Activated CD8-positive, alpha-beta T cell treated with anti-CD3 and anti-CD28 coated beads for 36 hours (primary cell): ENCODE measurements around the gene NAPSA. TPM values are rescaled to one million over a fixed set of nuclear protein-coding genes. Genes with fewer than 3 reads are reported as not detected.

Experiments used
- ATAC-seq: fragments of 200-7000 bp; cut with Tn5 transposase; one replicate; pipeline ENCODE4 v1.10.0; 2021; ENCODE audit warnings: mild to moderate bottlenecking, moderate library complexity
- CTCF ChIA-PET: fragments of 350-600 bp; sonication (Branson Sonifier 250); formaldehyde crosslinking; loops from one replicate; lab custom pipeline; 2021; ENCODE audit warnings: antibody characterized with exemption; lab: Charles Lee
- POLR2A ChIA-PET: fragments of 350-600 bp; sonication (Branson Sonifier 250); formaldehyde crosslinking; loops from one replicate; lab custom pipeline; 2021; ENCODE audit warnings: antibody characterized with exemption; lab: Charles Lee
- DNase-seq: peaks from one replicate; pipeline ENCODE4 v3.0.0-alpha.2; 2020
- H3K27ac Mint-ChIP-seq: one replicate; pipeline ENCODE4 v1.8.0; 2021; ENCODE audit warnings: mild to moderate bottlenecking, mixed read lengths
- H3K27me3 Mint-ChIP-seq: one replicate; pipeline ENCODE4 v1.8.0; 2021; ENCODE audit warnings: mixed read lengths
- H3K36me3 Mint-ChIP-seq: one replicate; pipeline ENCODE4 v1.8.0; 2021; ENCODE audit warnings: low read depth, mixed read lengths
- H3K4me1 Mint-ChIP-seq: one replicate; pipeline ENCODE4 v1.8.0; 2021; ENCODE audit warnings: low read depth, mixed read lengths
- H3K4me3 Mint-ChIP-seq: one replicate; pipeline ENCODE4 v1.8.0; 2021; ENCODE audit warnings: mild to moderate bottlenecking, moderate library complexity, mixed read lengths
- H3K9me3 Mint-ChIP-seq: one replicate; pipeline ENCODE4 v1.8.0; 2021; ENCODE audit warnings: mixed read lengths
- intact Hi-C: fragments of 100-400 bp; cut with micrococcal nuclease; formaldehyde crosslinking; loops from one replicate; pipeline ENCODE4 v1.10.0; 2022
- total RNA-seq, 2 experiments: library from RNA; stranded (reverse); gene quantifications; one replicate each; pipeline ENCODE4 v1.2.3, GENCODE V29; 2021
- TF ChIP-seq, protein P1 (sequence below): fragments of 200-600 bp; IDR thresholded peaks from one replicate; pipeline ENCODE4 v1.8.0; 2022; ENCODE audit warnings: antibody characterized with exemption, mild to moderate bottlenecking

The NAPSA gene
- total RNA-seq, 2 experiments from 2014 or later = 18.3 to 20.0 TPM

DNA sequence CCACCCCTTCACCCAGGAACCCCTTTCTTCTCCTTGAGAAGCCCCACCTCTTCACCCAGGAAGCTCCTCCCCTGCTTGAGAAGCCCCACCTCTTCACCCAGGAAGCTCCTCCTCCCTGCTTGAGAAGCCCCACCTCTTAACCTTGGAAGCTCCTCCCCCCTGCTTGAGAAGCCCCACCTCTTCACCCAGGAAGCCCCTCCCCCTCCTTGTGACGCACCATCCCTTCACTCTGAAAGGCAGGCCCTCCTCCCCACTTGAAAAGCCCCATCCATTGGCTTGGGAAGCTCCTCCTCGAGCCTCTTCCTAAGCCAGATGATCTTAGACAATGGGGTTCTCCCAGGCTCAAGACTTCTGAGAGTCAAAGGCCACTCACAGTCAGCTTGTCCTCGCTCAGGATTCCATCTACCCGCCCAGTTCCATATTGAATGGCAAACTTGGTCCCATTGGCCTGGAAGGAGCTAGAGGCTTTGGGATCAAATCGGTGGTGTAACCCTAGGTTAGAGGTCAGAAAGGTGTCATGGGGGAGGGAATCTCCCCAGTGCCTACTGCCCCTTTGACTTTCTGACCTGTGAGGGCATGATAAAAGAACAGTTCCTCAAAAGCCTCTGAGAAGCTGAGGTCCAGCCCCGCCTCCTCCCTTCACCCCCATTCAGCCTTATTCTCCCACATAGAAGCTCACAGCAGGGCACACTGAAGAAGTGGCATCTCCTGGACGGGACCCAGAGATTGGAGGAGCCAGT, 4.0 kb downstream of the NAPSA start:
- H3K36me3 Mint-ChIP-seq = peaks cover 40% of the 10 kb centered on the region
- H3K27ac Mint-ChIP-seq = peak overlapping the region; percentile 90

DNA sequence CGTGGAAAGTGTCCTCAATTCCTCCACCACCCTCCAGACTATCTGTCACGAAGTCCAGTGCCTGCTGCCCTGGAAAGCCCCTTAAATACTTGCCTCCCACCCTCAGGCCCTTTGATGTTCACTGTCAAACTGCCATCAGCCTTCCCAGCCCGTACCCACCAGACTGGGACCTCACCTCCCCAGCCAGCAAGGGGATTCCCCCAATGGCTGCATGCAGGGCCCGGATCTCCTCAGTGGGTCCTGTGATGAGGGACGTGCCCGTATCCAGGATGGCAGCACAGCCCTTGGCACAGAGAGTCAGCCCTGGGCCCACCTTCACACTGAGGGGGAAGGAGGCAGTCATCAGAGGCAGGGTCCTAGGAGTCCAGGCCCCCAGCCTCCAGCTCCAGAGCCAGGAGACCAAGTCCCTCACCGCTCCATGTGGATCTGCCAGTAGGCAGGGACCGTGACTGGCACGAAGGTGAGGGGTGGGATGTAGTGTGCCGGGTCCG, 6.1 kb downstream of the NAPSA start:
- intact Hi-C loops = no loop called here
- peaks cover 3% of the 10 kb centered on the region for H3K9me3 Mint-ChIP-seq
- DNase-seq (no peak), ATAC-seq (no peak)
- peaks cover 63% of the 10 kb centered on the region for H3K4me1 Mint-ChIP-seq
- TF ChIP-seq, protein P1, sequence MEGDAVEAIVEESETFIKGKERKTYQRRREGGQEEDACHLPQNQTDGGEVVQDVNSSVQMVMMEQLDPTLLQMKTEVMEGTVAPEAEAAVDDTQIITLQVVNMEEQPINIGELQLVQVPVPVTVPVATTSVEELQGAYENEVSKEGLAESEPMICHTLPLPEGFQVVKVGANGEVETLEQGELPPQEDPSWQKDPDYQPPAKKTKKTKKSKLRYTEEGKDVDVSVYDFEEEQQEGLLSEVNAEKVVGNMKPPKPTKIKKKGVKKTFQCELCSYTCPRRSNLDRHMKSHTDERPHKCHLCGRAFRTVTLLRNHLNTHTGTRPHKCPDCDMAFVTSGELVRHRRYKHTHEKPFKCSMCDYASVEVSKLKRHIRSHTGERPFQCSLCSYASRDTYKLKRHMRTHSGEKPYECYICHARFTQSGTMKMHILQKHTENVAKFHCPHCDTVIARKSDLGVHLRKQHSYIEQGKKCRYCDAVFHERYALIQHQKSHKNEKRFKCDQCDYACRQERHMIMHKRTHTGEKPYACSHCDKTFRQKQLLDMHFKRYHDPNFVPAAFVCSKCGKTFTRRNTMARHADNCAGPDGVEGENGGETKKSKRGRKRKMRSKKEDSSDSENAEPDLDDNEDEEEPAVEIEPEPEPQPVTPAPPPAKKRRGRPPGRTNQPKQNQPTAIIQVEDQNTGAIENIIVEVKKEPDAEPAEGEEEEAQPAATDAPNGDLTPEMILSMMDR = no peak
- H3K27me3 Mint-ChIP-seq = no peaks in the 10 kb centered on the region
- H3K4me3 Mint-ChIP-seq = peak overlapping the region; percentile 80
- CTCF ChIA-PET = interaction anchor here (0.9 to 1.4 kb wide), 2 partner anchors 10 to 101 kb away, joined by 4 read pairs; no protein-coding TSS in a partner anchor
- POLR2A ChIA-PET = interaction anchor here (1.0 kb wide), 1 partner anchor 53 kb away, joined by 3 read pairs; no protein-coding TSS in a partner anchor
- peaks cover 36% of the 10 kb centered on the region for H3K36me3 Mint-ChIP-seq
- H3K27ac Mint-ChIP-seq = peak overlapping the region; percentile 96

More for the DNA sequence above, 4.0 kb downstream of the NAPSA start:
- peaks cover 79% of the 10 kb centered on the region for H3K4me1 Mint-ChIP-seq
- no peak overlapping the region for H3K4me3 Mint-ChIP-seq
- ChIA-PET CTCF (interaction anchor here (1.1 to 1.4 kb wide), 4 partner anchors 15 to 195 kb away, joined by 3 to 4 read pairs (median 4); partner anchors contain the start of gene NR1H2), POLR2A (interaction anchor here (0.8 kb wide), 1 partner anchor 14 kb away, joined by 7 read pairs; the partner anchor contains the start of gene NR1H2)
- TF ChIP-seq, protein P1 = no peak
- ATAC-seq (no peak), DNase-seq (peak; percentile 53)
- H3K9me3 Mint-ChIP-seq = peaks cover 3% of the 10 kb centered on the region
- intact Hi-C loops = loop anchor here (10.0 kb wide), 1 partner anchor 53 kb away; the partner anchor contains the start of gene SPIB
- H3K27me3 Mint-ChIP-seq = no peaks in the 10 kb centered on the region

DNA sequence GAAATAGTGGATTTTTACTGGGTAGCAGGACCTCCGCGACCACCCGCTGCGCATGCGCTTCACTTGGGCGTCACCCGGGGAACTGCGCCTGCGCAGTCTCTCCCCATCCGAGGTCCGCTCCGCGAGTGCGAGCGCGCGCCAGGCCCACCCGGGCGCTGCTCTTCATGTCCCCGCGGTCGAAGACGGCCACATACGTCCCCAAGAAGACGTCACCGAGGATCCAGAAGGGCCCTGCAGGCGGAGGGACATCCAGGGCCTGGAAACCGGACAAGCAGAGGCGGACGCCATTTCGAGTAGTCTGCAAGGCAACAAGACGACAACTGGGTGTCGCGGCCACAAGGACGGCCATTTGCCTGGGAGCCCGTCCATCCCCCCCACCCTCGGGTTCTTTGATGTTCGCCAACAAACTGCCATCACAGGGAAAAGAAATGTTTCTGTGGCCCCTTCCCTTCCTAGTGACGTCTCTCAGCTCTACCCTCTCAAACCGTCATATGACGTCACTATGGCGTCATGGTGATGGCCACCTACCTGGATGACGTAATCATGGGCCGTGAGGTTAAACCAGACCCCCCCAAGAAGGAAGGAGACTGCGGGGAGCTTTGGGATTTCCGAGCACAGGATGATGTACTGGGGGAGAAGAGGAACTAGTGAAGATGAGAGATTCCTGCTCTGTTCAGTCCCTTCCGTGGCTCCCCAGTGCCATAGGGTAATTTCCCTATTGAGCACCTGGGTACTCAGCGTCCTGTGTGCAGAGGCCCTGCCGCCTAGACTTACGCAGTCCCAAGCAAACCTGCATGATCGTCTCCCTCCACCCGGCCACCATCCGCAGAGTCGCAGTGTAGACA, 6.7 kb downstream of the NAPSA start:
- Mint-ChIP-seq H3K4me1 (peaks cover 60% of the 10 kb centered on the region), H3K36me3 (peaks cover 36% of the 10 kb centered on the region), H3K27me3 (no peaks in the 10 kb centered on the region), H3K4me3 (peak overlapping the region; percentile 80), H3K27ac (peak overlapping the region; percentile 96), H3K9me3 (peaks cover 3% of the 10 kb centered on the region)
- DNase-seq (peak; percentile 74), ATAC-seq (no peak)
- TF ChIP-seq, protein P1 = no peak
- intact Hi-C loops = no loop called here
- ChIA-PET POLR2A (interaction anchor here (1.0 to 2.0 kb wide), 6 partner anchors 16 to 52 kb away, joined by 3 to 8 read pairs (median 5); partner anchors contain the start of genes NR1H2 and POLD1), CTCF (interaction anchor here (1.1 to 3.2 kb wide), 11 partner anchors 8 to 366 kb away, joined by 3 to 42 read pairs (median 10); partner anchors contain the start of gene NR1H2)

DNA sequence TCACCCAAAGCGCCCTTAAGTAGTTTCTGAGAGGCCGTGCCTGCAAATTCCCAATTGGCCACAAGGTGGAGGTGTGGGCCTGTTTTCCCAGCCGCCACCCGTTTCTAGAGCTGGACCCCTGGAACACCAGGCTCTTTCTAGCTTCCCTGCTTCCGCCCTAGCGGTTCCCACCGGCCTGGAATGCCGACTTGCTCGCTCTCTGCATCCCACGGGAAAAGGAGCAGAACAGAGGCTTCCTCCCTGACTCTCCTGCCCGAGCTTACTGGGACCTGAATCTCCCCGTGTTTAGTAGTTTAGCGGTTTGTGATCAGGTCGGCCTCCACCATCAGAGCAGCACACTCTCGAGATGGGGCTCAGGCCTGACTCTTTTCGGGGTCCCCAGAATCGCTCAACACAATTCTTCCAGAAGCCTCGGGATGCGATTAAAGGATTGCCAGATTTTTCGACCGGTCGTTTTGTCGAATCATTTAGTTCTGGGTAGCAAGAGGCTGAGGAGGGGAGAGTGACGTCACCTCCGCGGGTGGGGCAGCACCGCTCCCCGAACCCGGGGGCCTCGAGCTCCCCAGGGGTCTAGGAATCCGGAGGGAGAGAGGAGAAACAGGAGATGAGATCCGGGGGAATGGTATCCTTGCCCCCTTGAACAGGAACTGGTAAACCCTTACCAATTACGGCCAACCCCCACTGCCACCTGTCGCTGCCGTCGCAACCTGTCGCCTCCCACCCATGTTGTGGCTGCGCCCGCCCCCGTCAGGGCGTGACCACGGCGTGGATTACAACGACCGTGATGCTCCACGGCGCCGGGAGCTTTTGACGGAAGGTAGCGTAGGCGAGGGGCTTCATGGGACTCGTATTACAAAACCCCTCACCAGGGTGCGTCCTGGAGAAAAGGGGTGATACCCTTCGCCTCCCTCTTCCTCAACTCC, 8.0 kb downstream of the NAPSA start:
- TF ChIP-seq, protein P1 = peak; percentile 93
- Mint-ChIP-seq H3K27ac (peak overlapping the region; percentile 96), H3K27me3 (peaks cover 2% of the 10 kb centered on the region), H3K4me1 (peaks cover 50% of the 10 kb centered on the region), H3K36me3 (peaks cover 36% of the 10 kb centered on the region), H3K9me3 (peaks cover 3% of the 10 kb centered on the region), H3K4me3 (peak overlapping the region; percentile 80)
- peak; percentile 90 for DNase-seq
- ChIA-PET CTCF (interaction anchor here (0.6 to 3.2 kb wide), 32 partner anchors 9 to 565 kb away, joined by 3 to 42 read pairs (median 5); partner anchors contain the start of genes GARIN5A, JOSD2, NR1H2 and POLD1), POLR2A (interaction anchor here (0.5 to 2.0 kb wide), 12 partner anchors 12 to 120 kb away, joined by 3 to 8 read pairs (median 4); partner anchors contain the start of genes GARIN5A, NR1H2 and POLD1)
- intact Hi-C loops = loop anchor here (1.0 kb wide), 1 partner anchor 104 kb away; no protein-coding TSS in a partner anchor
- ATAC-seq = peak; percentile 71
